Activated T-helper 9 cell treated with anti-CD3 and anti-CD28 coated beads, Interleukin-2, amount 50 U/mL, for 16 hours (primary cell): ENCODE results near the gene JAKMIP2.
"Not testable (repeated sequence)": the region's sequence is repeated elsewhere in the genome, so short reads cannot be mapped to it uniquely, and the experiment has no call there.

ENCODE experiments used
- DNase-seq: peaks from one replicate; pipeline ENCODE4 v3.0.0-alpha.2; 2020; ENCODE audit warnings: low read depth

JAKMIP2 gene

DNA sequence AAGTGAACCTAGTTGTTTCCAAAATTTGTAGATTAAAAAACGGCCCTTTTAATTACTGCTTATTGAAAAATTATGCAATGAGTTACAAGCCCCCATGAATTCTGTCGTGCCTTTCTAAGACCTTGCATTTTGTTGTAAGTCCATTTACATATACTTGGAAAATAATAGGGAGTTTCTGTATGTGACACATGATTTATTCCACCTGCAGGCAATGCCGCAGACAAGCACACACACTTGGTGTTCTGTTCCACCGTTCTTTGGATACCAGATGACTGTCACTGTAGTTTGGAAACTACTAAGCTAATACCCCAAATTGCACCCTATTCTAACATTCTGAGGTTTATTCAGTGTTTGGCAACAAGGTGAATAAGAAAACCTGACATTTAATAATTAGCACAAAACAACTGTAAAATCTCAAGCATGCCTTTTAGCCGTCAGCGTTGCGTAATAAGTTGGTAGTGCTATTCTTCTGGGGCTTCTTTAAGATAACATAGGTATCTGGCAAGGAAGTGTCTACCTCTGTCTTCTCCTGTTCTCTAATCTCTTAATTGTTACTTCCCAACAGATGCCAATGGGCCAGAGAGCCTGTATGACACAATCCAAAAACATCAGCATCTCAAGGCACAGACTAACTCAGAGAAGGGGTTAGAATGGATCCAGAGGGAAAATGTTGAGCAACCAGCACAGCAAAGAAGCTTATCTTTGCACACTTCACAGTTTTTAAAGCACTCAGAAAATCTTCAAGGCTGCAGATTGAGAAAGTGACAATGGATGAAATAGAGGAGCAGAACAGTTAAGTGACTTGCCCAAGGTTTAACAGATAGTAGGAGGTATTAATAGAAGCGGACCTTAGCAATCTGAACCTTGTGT is 224.4 kb downstream of the JAKMIP2 start:
- no peak for DNase-seq

DNA sequence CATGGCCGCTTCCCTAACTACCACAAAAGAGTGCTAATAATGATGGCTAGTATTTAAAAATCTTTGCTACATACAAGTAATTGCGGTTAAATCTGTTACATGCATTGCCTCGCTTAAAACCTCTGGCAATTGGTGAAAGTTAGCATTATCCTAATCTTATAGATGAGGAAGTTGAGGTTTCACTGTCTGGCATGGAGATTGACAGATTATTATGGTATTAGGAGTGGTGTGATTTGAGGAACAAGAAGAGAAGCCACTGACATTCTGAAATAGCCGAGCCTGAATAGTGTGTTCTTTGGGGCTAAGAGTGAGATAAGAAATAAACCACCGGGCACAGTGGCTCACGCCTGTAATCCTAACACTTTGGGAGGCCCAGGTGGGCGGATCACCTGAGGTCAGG is 227.4 kb downstream of the JAKMIP2 start:
- no peak for DNase-seq

GRCh38 chr5:147554261-147554817 is 228.2 kb downstream of the JAKMIP2 start:
- no peak for DNase-seq

DNA sequence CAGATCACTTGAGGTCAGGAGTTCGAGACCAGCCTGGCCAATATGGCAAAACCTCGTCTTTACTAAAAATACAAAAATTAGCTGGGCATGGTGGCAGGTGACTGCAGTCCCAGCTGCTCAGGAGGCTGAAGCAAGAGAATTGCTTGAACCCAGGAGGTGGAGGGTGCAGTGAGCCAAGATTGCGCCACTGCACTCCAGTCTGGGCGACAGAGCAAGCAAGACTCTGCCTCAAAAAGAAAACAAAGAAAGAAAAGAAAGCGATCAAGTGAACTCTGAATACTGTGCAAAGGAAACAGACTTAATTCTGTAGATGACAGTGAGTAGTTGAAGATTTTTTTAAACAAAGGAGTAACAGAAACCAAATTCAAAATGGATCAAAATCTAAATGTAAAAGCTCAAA is 228.7 kb downstream of the JAKMIP2 start:
- DNase-seq, result not testable (repeated sequence)

- DNase-seq, result no peak
Measured at GRCh38 chr5:147552897-147553296, 229.6 kb downstream of the JAKMIP2 start.

GRCh38 chr5:147551677-147552076 is 230.9 kb downstream of the JAKMIP2 start:
- DNase-seq, result no peak

GRCh38 chr5:147547730-147548129 is 234.8 kb downstream of the JAKMIP2 start:
- no peak for DNase-seq

- no peak for DNase-seq
Measured at GRCh38 chr5:147544556-147544955, 238.0 kb downstream of the JAKMIP2 start.

- no peak for DNase-seq
Measured at GRCh38 chr5:147539053-147539452, 243.5 kb downstream of the JAKMIP2 start.

DNA sequence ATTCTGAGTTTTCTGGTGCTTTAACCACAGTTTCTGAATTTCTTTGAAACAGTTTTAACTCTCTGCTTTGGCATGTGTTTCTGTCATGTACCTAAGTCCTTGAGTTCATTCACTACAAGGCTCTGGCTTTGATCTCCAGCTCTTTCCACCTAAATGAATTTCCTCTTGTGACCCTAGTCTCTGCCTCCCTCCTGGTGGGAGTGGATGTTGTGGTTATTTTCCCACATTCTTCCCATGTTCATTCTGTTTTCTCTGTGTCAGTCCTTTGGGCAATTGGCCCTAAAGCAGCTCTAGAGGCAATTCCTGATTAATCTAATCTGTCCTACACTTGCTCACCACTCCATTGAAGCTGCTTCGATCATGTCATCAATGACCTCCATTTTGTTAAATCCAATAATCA is 244.3 kb downstream of the JAKMIP2 start:
- no peak for DNase-seq
